ENCODE data around the gene FNBP1.

The FNBP1 gene

GRCh38 chr9:129854588-129855110 lies 188.3 kb downstream of the FNBP1 start:
- no peak for DNase-seq (ENCODE audit: low read depth)

- DNase-seq (ENCODE audit: low read depth): no peak
Observed at GRCh38 chr9:129853614-129854013, 189.4 kb downstream of the FNBP1 start.

- no peak for DNase-seq (ENCODE audit: low read depth)
Observed at GRCh38 chr9:129852579-129852978, 190.4 kb downstream of the FNBP1 start.

GRCh38 chr9:129851821-129852220 lies 191.2 kb downstream of the FNBP1 start:
- no peak for DNase-seq (ENCODE audit: low read depth)

- DNase-seq (ENCODE audit: low read depth): no peak
Observed at GRCh38 chr9:129850821-129851550, 192.0 kb downstream of the FNBP1 start.

GRCh38 chr9:129849901-129850300 lies 193.1 kb downstream of the FNBP1 start:
- DNase-seq (ENCODE audit: low read depth): no peak

- no peak for DNase-seq (ENCODE audit: low read depth)
Observed at GRCh38 chr9:129848712-129849441, 194.1 kb downstream of the FNBP1 start.

GRCh38 chr9:129845373-129845772 lies 197.6 kb downstream of the FNBP1 start:
- DNase-seq (ENCODE audit: low read depth): no peak

GRCh38 chr9:129841071-129841470 lies 201.9 kb downstream of the FNBP1 start:
- DNase-seq (ENCODE audit: low read depth): no peak

- no peak for DNase-seq (ENCODE audit: low read depth)
Observed at GRCh38 chr9:129840034-129840433, 203.0 kb downstream of the FNBP1 start.

- DNase-seq (ENCODE audit: low read depth): no peak
Observed at GRCh38 chr9:129839324-129840023, 203.5 kb downstream of the FNBP1 start.

GRCh38 chr9:129838707-129839259 lies 204.2 kb downstream of the FNBP1 start:
- peak; percentile 24 for DNase-seq (ENCODE audit: low read depth)

All from HS-27A (cell line).